ENCODE measurements around the gene BNC1.
"Not testable (repeated sequence)": the region's sequence is repeated elsewhere in the genome, so short reads cannot be mapped to it uniquely, and the experiment has no call there.

Gene BNC1

DNA sequence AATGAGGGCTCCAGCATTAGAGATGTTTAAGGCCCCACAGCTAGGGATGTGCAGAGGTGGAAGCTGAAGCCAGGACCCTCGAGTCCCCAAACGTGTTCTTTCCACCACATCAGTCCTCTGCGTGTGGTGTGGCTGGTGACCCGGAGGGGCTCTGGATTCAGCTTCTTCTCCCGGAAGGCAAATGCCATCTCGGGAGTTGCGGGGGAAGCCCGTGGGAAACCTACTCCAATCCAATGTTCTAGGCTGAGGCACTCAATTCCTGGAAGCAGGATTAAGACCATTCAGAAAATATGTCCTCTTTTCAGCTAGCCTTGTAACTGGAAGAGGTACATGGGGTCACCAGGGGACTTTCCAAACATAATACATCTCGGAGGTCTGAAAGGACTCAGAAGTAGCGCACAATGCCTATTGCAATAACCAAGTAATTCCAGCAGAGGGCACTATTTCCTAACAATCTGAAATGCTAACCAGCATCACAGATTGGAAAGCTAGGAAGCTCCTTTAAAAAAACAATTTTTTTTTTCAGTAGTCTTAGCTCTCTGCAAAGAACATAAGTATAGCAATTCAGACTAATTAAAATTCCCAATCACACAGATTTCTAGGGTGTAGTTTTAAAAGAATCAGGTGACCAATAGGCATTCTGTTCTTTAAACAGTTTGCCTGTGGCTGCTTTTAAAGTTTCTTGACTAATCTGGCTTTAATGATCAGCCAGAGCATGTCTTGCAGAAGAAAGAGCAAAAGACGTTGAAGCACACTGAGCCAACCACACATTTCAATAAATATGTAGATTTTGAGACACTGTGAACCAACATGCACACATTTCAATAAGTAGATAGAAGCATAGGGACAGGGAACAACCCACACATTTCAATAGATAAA, 36.1 kb downstream of the BNC1 start:
- DNase-seq, result peak; percentile 52

DNA sequence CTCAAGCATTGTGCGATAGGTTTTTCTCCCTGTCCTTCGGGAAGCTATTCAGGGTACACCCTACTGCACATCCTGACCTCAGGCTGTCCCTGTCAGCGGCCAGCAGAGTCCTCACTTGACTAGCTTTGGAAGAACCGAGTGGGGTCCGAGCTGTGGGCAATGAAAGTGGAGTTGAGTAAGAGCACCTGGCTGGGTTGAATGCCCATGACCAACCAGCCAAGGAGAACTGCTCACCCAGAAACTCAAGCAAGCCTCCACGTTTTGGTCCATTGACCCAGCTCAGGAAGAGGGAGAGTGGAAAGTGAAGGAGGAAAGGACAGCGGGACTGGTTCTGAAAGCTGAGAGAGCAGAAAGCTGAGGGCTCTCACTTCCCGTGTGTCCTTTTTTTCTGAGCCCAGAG, 40.8 kb downstream of the BNC1 start:
- DNase-seq, result no peak

DNA sequence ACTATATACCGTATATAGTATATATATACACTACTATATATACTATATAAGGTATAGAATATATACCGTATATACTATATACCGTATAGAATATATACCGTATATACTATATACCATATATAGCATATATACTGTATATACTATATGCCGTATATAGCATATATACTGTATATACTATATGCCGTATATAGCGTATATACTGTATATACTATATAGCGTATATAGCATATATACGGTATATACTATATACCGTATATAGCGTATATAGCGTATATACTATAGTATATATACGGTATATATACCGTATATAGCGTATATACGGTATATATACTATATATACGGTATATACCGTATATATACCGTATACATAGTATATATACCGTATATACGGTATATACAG, 54.2 kb downstream of the BNC1 start:
- DNase-seq, result no peak

DNA sequence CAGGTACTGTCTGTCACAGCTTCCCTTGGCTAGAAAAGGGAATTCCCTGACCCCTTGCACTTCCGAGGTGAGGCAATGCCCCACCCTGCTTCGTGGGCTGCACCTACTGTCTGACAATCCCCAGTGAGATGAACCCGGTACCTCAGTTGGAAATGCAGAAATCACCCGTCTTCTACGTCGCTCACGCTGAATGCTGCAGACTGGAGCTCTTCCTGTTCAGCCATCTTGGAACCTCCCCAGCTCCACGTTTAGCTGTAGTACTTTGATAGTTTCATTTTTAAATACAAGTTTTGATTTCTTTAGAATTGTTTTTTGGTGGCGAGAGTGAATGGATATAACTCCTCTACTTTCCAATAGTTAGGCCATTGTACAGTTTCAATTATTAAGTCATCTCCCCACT, 59.0 kb downstream of the BNC1 start:
- no peak for DNase-seq

DNA sequence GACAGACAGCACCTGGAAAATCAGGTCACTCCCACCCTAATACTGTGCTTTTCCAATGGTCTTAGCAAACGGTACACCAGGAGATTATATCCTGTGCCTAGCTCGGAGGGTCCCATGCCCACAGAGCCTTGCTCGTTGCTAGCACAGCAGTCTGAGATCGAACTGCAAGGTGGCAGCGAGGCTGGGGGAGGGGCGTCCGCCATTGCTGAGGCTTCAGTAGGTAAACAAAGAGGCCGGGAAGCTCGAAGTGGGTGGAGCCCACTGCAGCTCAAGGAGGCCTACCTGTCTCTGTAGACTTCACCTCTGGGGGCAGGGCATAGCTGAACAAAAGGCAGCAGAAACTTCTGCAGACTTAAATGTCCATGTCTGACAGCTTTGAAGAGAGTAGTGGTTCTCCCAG, 62.7 kb downstream of the BNC1 start:
- not testable (repeated sequence) for DNase-seq

DNA sequence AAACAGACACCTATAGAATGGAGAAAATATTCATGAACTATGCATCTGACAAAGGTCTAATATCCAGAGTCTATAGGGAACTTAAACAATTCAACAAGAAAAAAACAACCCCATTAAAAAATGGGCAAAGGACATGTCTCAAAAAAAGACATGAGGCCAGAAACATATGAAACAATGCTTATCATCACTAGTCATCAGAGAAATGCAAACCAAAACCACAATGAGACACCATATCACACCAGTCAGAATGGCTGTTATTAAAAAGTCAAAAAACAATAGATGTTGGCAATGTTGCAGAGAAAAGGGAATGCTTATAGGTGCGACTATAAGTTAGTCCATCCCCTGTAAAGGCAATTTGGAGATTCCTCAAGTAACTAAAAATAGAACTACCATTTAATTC, 65.4 kb downstream of the BNC1 start:
- no peak for DNase-seq

DNA sequence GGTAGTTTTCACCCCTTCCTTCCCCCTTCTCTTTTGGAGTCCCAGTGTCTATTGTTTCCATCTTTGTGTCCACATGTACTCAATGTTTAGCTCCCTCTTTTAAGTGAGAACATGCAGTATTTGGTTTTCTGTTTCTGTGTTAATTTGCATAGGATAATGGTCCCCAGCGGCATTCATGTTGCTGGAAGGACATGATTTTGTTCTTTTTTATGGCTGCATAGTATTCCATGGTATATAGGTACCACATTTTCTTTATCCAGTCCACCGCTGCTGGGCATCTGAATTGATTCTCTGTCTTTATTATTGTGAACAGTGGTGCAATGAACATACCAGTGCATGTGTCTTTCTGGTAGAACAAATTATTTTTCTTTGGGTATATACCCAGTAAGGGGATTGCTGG, 69.2 kb downstream of the BNC1 start:
- DNase-seq, result no peak

DNA sequence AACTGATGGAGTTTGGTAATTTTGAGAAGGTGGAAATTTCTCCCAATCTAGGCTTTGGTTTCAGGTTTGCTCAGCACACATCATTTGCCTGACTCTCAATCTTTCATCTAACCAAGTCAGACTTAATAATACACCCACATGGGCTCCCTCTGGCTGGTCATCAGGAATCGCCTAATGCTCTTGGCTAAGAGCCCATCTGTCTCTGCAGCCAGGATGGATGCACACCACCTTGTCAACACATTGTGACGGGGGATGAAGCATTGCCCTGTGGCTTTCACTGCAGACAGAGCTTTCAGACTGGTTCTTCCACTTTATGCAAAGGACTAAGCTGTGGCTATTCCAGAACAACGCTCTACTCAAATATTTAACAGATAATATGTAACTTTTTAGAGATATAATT, 73.8 kb downstream of the BNC1 start:
- no peak for DNase-seq

DNA sequence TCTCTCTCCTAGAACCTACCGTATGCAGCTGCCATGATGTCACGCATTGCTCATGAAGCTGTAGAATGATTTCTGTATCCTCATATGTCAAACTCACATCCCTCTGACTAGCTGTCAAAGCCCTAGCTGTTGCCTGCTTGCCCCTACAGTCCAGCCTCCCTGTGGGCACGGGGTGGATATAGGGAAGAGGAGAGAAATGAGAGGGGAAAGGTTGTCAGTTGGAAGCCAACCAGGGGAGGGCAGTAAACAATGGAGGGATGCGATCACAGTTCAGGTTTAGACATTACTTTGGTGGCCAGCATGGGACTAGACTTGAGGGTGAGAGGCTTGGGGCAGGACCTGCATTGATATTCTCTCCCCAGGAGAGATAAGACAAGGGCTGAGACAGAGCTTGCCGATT, 75.1 kb downstream of the BNC1 start:
- DNase-seq, result no peak

DNA sequence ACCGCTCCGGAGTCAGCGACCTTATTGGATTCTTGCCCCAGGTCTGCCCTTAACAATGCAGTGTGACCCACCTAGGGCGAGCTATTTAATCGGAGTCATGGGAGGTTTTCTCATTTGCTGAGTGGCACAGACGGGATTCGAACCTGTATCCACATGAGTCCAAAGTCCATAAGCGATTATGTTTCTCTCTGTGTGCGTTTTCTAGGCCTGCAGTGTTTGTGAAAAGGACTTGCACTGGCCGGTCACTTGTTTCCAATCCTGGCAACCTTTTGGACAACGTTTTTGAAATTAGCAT, 76.2 kb downstream of the BNC1 start:
- DNase-seq, result no peak

DNA sequence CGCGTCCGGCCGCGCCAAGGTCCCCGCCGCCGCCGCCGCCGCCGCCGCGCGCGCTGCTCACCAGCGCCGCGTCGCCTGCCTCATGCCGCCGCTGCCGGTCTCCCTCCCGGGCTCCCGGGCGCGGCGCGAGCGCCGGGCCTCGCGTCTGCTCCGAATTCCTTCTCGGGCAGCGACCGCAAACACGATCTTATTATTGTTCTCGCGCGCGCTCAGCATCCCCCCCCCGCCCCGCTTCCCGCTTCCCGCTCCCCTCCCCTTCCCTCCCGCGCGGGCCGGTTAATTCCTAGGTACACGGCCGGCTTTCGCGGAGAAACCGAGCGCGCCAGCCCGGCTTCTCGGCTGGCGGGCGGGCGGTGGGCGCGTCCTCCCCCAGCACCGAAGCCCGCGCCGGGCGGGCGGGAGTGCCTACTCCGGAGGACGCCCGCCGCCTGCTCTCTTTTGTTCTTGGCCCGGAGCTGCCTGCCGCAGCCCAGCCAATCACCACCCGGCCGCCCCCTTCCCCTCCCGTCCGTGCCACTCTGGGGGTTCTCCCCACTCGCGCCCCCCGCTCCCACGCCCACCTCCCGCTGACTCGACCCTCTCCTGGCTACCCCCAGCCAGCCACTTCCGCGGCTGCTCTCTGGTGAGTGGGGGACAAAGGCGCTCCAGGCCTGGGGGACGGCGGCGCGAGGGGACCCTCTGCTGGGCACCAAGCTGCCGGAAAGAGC, 76.7 kb downstream of the BNC1 start, which contains the start of gene HDGFL3:
TSS of gene HDGFL3 (minus strand) at position 164 of the 707 bp plus-strand sequence. CDS start 409 bp downstream, outside the sequence.
- peak; percentile 15 for DNase-seq

DNA sequence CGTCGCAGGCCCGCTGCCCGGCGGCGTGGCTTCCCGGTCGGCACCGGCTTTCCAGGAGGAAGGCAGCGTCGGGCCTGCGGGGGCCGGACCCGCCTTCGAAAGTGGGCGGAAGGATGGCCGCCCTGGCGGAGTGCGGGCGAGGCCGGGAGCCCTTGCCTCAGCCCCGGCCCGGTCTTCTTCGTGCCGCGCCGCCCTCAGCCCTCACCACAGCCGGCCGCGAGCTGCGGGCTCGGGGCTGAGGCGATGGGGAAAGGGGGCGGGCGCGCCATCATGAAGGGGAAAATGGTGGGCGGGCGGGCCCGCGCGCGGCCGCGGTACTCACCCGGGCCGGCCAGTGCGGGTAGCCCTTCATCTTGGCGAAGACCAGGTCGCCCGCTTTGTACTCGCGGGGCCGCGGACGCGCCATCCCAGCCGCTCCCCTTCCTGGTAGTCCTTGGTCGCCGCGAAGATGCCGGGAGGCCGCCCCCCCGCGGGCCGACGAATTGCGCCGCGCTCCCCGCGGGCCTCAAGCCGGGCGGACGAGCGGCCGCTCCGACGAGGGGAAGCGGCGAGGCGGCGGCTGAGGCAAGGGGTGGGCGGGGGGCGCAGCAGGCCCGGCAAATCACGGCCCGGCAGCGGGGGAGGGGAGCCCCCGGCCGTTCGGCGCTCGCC, 77.3 kb downstream of the BNC1 start:
- peak; percentile 5 for DNase-seq

DNA sequence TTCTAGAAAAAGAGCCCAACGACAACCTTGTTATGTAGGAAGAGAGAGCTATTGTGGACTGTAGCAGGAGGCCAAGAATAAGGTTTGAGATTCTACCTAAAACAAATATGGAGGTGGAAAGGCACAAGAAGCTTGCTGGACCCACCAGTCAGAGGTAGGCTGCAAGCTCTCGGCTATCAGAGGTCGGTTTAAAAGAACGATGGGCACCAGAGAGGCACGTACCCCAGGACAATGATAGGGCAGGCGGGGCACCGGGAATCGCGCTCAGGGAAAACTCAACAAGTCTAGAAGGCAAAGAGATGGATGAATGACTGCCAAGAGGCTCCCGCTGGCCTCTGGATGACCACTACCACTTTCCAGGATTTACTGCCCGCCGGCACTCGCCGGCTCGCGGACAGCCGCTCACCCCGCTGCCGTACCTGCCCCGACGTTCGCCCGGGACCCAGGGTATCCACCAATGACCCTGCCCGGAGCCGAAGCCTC, 77.9 kb downstream of the BNC1 start:
- no peak for DNase-seq

All from CD4-positive, alpha-beta T cell treated with Interleukin-21 for 1 hour (primary cell).